Type B pancreatic cell (in vitro differentiated cells): ENCODE data around the gene KIF18B. TPM values are rescaled to one million over a fixed set of nuclear protein-coding genes. Genes with fewer than 3 reads are reported as not detected.

Experiments used
- DNase-seq: peaks from one replicate; pipeline ENCODE4 v3.0.0; 2021; ENCODE audit warnings: mixed read lengths; ENCODE audit not compliant: unreplicated experiment; ENCODE audit errors: extremely low spot score
- H3K27ac Mint-ChIP-seq: 2 replicates; pipeline ENCODE4 v1.8.0; 2021; ENCODE audit warnings: mild to moderate bottlenecking, mixed read lengths
- H3K27me3 Mint-ChIP-seq: 2 replicates; pipeline ENCODE4 v1.8.0; 2021; ENCODE audit warnings: mixed read lengths
- H3K36me3 Mint-ChIP-seq: 2 replicates; pipeline ENCODE4 v1.8.0; 2021; ENCODE audit warnings: mixed read lengths
- H3K4me1 Mint-ChIP-seq: one replicate; pipeline ENCODE4 v1.8.0; 2021; ENCODE audit warnings: mixed read lengths; ENCODE audit not compliant: unreplicated experiment
- H3K4me3 Mint-ChIP-seq: 2 replicates; pipeline ENCODE4 v1.8.0; 2021; ENCODE audit warnings: mild to moderate bottlenecking, mixed read lengths
- H3K9me3 Mint-ChIP-seq: 2 replicates; pipeline ENCODE4 v1.8.0; 2021; ENCODE audit warnings: mixed read lengths
- total RNA-seq: library from RNA; stranded (reverse); gene quantifications from 2 replicates; pipeline ENCODE4 v1.2.1, GENCODE V29; 2021; ENCODE audit warnings: low replicate concordance
- TF ChIP-seq, protein P1 (sequence below): fragments of 200-600 bp; sonication (generic); conservative IDR thresholded peaks from 2 replicates; pipeline ENCODE4 v1.5.0; 2021; ENCODE audit warnings: antibody characterized with exemption, mild to moderate bottlenecking

KIF18B gene
- total RNA-seq, 1 donor from 2014 or later = 49.3 TPM

DNA sequence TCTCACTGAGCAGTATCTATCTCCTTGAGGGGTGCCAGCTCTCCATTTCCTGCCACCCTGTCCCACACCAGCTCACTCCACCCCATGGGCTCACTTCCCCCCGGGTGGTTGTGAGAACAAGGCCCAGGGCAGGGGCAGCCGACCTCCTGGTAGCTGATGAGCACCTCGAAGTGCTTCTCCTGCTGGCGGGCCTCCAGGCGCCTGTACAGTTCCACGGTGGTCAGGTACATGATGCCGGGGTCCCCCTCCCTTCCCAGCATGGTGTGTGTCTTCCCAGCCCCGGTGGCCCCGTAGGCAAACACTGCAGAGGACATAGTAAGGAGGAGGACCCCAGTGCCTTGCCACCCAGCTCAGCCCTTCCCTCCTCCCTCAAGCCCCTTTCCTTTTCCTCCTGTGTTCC is 12.5 kb downstream of the KIF18B start:
- H3K4me1 Mint-ChIP-seq = no peaks in the 10 kb centered on the region
- no peak for DNase-seq
- TF ChIP-seq, protein P1, sequence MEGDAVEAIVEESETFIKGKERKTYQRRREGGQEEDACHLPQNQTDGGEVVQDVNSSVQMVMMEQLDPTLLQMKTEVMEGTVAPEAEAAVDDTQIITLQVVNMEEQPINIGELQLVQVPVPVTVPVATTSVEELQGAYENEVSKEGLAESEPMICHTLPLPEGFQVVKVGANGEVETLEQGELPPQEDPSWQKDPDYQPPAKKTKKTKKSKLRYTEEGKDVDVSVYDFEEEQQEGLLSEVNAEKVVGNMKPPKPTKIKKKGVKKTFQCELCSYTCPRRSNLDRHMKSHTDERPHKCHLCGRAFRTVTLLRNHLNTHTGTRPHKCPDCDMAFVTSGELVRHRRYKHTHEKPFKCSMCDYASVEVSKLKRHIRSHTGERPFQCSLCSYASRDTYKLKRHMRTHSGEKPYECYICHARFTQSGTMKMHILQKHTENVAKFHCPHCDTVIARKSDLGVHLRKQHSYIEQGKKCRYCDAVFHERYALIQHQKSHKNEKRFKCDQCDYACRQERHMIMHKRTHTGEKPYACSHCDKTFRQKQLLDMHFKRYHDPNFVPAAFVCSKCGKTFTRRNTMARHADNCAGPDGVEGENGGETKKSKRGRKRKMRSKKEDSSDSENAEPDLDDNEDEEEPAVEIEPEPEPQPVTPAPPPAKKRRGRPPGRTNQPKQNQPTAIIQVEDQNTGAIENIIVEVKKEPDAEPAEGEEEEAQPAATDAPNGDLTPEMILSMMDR = no peak
- H3K9me3 Mint-ChIP-seq = no peaks in the 10 kb centered on the region
- H3K36me3 Mint-ChIP-seq = peaks cover 19% of the 10 kb centered on the region
- no peak overlapping the region for H3K4me3 Mint-ChIP-seq
- no peak overlapping the region for H3K27ac Mint-ChIP-seq
- H3K27me3 Mint-ChIP-seq = no peaks in the 10 kb centered on the region

- no peaks in the 10 kb centered on the region for H3K9me3 Mint-ChIP-seq
- peaks cover 19% of the 10 kb centered on the region for H3K36me3 Mint-ChIP-seq
- TF ChIP-seq, protein P1 = no peak
- H3K27ac Mint-ChIP-seq = no peak overlapping the region
- H3K27me3 Mint-ChIP-seq = no peaks in the 10 kb centered on the region
- DNase-seq = no peak
- no peak overlapping the region for H3K4me3 Mint-ChIP-seq
- H3K4me1 Mint-ChIP-seq = no peaks in the 10 kb centered on the region
Observed at GRCh38 chr17:44934745-44935105, 12.8 kb downstream of the KIF18B start.

- peaks cover 18% of the 10 kb centered on the region for H3K36me3 Mint-ChIP-seq
- no peaks in the 10 kb centered on the region for H3K27me3 Mint-ChIP-seq
- H3K27ac Mint-ChIP-seq = no peak overlapping the region
- no peak for DNase-seq
- H3K9me3 Mint-ChIP-seq = no peaks in the 10 kb centered on the region
- H3K4me3 Mint-ChIP-seq = no peak overlapping the region
- TF ChIP-seq, protein P1 = no peak
- H3K4me1 Mint-ChIP-seq = no peaks in the 10 kb centered on the region
Observed at GRCh38 chr17:44933824-44934744, 13.5 kb downstream of the KIF18B start.

DNA sequence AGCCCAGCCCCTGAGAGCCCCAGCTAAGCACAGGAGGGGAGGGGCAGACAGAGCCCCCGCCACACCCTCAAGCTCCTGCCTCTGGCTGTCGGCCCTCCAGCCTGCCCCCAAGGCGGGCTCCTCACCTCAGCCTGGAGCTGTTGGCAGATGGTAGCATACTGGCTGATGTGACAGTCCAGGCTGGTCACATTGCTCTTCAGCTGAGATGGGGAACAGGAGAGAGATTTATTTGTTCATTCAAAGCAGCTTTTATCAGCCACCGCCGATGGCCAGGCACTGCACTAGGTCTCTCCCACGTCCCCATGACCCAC is 14.8 kb downstream of the KIF18B start:
- no peaks in the 10 kb centered on the region for H3K9me3 Mint-ChIP-seq
- peaks cover 13% of the 10 kb centered on the region for H3K36me3 Mint-ChIP-seq
- no peak overlapping the region for H3K4me3 Mint-ChIP-seq
- H3K27me3 Mint-ChIP-seq = no peaks in the 10 kb centered on the region
- DNase-seq = no peak
- no peaks in the 10 kb centered on the region for H3K4me1 Mint-ChIP-seq
- TF ChIP-seq, protein P1 = no peak
- no peak overlapping the region for H3K27ac Mint-ChIP-seq

- H3K36me3 Mint-ChIP-seq = peaks cover 11% of the 10 kb centered on the region
- H3K9me3 Mint-ChIP-seq = no peaks in the 10 kb centered on the region
- DNase-seq = no peak
- H3K4me3 Mint-ChIP-seq = no peak overlapping the region
- H3K27ac Mint-ChIP-seq = no peak overlapping the region
- TF ChIP-seq, protein P1 = no peak
- H3K4me1 Mint-ChIP-seq = no peaks in the 10 kb centered on the region
- no peaks in the 10 kb centered on the region for H3K27me3 Mint-ChIP-seq
Observed at GRCh38 chr17:44932096-44932786, 15.3 kb downstream of the KIF18B start.
